ENCODE measurements around the gene CD70. TPM values are rescaled to one million over a fixed set of nuclear protein-coding genes. Genes with fewer than 3 reads are reported as not detected.

Gene CD70
- total RNA-seq, 1 experiment from 2014 or later, result 1.2 TPM

GRCh38 chr19:6616011-6616410 lies 25.1 kb upstream of the CD70 start:
- no peaks in the 10 kb centered on the region for H3K79me2 ChIP-seq (ENCODE audit: insufficient read depth, low read length)
- H4K20me1 ChIP-seq (ENCODE audit: control insufficient read depth, insufficient read depth, insufficient read length), result no peaks in the 10 kb centered on the region
- peaks cover 26% of the 10 kb centered on the region for H3K27me3 Mint-ChIP-seq (ENCODE audit: low read depth)
- H2BK5ac ChIP-seq (ENCODE audit: insufficient read length, low read length), result no peak overlapping the region
- no peaks in the 10 kb centered on the region for H3K36me3 Mint-ChIP-seq (ENCODE audit: insufficient read depth in 1 of 3, low read depth in 3 of 3)
- H3K56ac ChIP-seq (ENCODE audit: insufficient read length, low read depth, low read length), result no peak overlapping the region
- no peak overlapping the region for H2BK20ac ChIP-seq (ENCODE audit: low read depth, low read length, poor library complexity, severe bottlenecking)
- no peak overlapping the region for H3K9ac ChIP-seq (ENCODE audit: extremely low read depth, insufficient read length, low read length)
- H3T11ph ChIP-seq (ENCODE audit: low read length), result no peak overlapping the region
- H4K8ac ChIP-seq (replicated peaks; ENCODE audit: insufficient read length, low read depth, low read length), result no peak overlapping the region
- H3K27ac Mint-ChIP-seq, result no peak overlapping the region
- H3K27ac ChIP-seq (ENCODE audit: insufficient read length, low read depth, low read length), result no peak overlapping the region
- WGBS (ENCODE audit: extremely low coverage, insufficient read length, low lambda C conversion rate), result no CpG with 5 or more reads among the region's 6 CpGs
- H3K23me2 ChIP-seq (ENCODE audit: insufficient read length, low read depth, low read length, poor library complexity, severe bottlenecking), result no peaks in the 10 kb centered on the region
- no peak for TF ChIP-seq CTCF (conservative IDR thresholded peaks at IDR 0.05)
- H2BK12ac ChIP-seq (ENCODE audit: insufficient read length, low read depth, low read length), result no peak overlapping the region
- H2AFZ ChIP-seq (ENCODE audit: low read length), result no peak overlapping the region
- no peak overlapping the region for H3K18ac ChIP-seq (ENCODE audit: insufficient read length, low read depth, low read length)
- H3K23ac ChIP-seq (ENCODE audit: insufficient read length, low read depth, low read length), result no peak overlapping the region
- H3K27me3 ChIP-seq (ENCODE audit: insufficient read depth, low read length), result no peaks in the 10 kb centered on the region
- H2BK15ac ChIP-seq (ENCODE audit: low read depth, low read length), result no peak overlapping the region
- no peak for DNase-seq
- no peak overlapping the region for H4K91ac ChIP-seq (ENCODE audit: insufficient read length, low read depth, low read length)
- no peak overlapping the region for H3K4me2 ChIP-seq (ENCODE audit: insufficient read depth, insufficient read length, low read length)
- no peak overlapping the region for H2AK5ac ChIP-seq (ENCODE audit: insufficient read length, low read length)
- no peak overlapping the region for H2BK120ac ChIP-seq (ENCODE audit: low read depth, low read length, poor library complexity, severe bottlenecking)
- H3K4me3 Mint-ChIP-seq, result no peak overlapping the region
- H3K14ac ChIP-seq (ENCODE audit: insufficient read depth, low read length), result no peak overlapping the region
- H3K79me1 ChIP-seq (ENCODE audit: insufficient read depth, low read depth, low read length, poor library complexity, severe bottlenecking), result no peaks in the 10 kb centered on the region
- no peaks in the 10 kb centered on the region for H3K4me1 Mint-ChIP-seq
- H3K9me3 Mint-ChIP-seq, result peaks cover 27 to 76% of the 10 kb centered on the region in 2 experiments
- H3K9me3 ChIP-seq (ENCODE audit: control insufficient read depth, low read depth, low read length), result no peaks in the 10 kb centered on the region
- no peak overlapping the region for H4K5ac ChIP-seq (ENCODE audit: insufficient read length, low read depth, low read length)
- no peaks in the 10 kb centered on the region for H3K4me1 ChIP-seq (ENCODE audit: insufficient read depth, low read length)
- no peak overlapping the region for H3K4ac ChIP-seq (ENCODE audit: low read depth, low read length)
